ENCODE measurements around the gene DCHS2. TPM values are rescaled to one million over a fixed set of nuclear protein-coding genes. Genes with fewer than 3 reads are reported as not detected.

The DCHS2 gene
- total RNA-seq, 4 donors from 2014 or later: 2.3 to 5.0 (median 3.2) TPM

DNA sequence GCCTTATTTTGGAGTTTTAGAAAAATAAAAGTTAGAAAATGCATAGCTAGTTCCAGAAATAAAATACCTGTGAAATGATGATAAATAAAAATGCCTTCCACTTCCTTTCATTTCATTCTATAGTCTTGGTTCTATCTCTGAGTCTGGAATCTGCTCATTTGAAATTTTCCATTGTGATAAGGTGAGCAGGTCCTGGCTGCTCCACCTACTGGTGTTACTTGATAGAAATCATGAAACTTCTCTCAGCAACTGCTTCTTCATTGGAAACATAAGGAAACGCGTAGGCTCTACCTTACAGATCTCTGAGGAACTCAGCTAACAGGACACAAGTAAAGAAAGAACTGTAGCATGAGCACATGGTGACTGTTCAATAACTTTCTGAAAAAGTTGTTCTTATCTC is 141.8 kb downstream of the DCHS2 start:
- Histone ChIP-seq H3K9me3 (no peaks in the 10 kb centered on the region), H3K4me3 (no peak overlapping the region), H3K27ac (no peak overlapping the region), H3K4me1 (no peaks in the 10 kb centered on the region), H3K36me3 (no peaks in the 10 kb centered on the region), H3K27me3 (no peaks in the 10 kb centered on the region)
- no peak for TF ChIP-seq EP300 (IDR thresholded peaks at IDR 0.05)
- no peak for TF ChIP-seq POLR2A (IDR thresholded peaks at IDR 0.05)
- TF ChIP-seq POLR2AphosphoS5 (IDR thresholded peaks at IDR 0.05): no peak
- TF ChIP-seq, protein P1, sequence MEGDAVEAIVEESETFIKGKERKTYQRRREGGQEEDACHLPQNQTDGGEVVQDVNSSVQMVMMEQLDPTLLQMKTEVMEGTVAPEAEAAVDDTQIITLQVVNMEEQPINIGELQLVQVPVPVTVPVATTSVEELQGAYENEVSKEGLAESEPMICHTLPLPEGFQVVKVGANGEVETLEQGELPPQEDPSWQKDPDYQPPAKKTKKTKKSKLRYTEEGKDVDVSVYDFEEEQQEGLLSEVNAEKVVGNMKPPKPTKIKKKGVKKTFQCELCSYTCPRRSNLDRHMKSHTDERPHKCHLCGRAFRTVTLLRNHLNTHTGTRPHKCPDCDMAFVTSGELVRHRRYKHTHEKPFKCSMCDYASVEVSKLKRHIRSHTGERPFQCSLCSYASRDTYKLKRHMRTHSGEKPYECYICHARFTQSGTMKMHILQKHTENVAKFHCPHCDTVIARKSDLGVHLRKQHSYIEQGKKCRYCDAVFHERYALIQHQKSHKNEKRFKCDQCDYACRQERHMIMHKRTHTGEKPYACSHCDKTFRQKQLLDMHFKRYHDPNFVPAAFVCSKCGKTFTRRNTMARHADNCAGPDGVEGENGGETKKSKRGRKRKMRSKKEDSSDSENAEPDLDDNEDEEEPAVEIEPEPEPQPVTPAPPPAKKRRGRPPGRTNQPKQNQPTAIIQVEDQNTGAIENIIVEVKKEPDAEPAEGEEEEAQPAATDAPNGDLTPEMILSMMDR (IDR thresholded peaks at IDR 0.05): no peak
- WGBS, 2 donors (ENCODE audit: low coverage in 1 of 2): 79 to 88% methylated on average over 2 of the region's 2 CpGs
- ATAC-seq: no peak

DNA sequence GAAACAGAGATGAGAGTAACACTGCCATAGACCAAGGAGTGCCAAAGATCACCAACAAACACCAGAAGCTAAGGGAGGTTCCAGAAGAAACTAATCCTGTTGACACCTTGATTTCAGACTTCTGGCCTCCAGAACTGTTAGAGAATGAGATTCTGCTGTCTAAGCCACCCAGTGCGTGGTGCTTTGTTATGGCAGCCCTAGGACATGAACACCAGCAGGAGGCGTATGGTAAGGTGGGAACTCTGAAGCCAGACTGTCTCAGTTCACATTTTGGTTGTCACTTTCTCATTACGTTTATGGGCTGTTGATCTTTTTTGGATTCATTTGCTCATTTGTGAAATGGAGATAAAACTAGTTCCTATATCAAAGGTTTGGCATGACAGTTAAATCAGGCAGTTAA is 142.9 kb downstream of the DCHS2 start:
- H3K4me3 ChIP-seq: no peak overlapping the region
- H3K27me3 ChIP-seq: no peaks in the 10 kb centered on the region
- no peaks in the 10 kb centered on the region for H3K36me3 ChIP-seq
- H3K4me1 ChIP-seq: no peaks in the 10 kb centered on the region
- TF ChIP-seq POLR2AphosphoS5 (IDR thresholded peaks at IDR 0.05) (no peak), POLR2A (IDR thresholded peaks at IDR 0.05) (no peak), EP300 (IDR thresholded peaks at IDR 0.05) (no peak)
- TF ChIP-seq, protein P1 (IDR thresholded peaks at IDR 0.05): no peak
- no peaks in the 10 kb centered on the region for H3K9me3 ChIP-seq
- 76 to 86% methylated on average over 2 to 3 of the region's 3 CpGs for WGBS, 2 donors (ENCODE audit: low coverage in 1 of 2)
- H3K27ac ChIP-seq: no peak overlapping the region
- no peak for ATAC-seq

DNA sequence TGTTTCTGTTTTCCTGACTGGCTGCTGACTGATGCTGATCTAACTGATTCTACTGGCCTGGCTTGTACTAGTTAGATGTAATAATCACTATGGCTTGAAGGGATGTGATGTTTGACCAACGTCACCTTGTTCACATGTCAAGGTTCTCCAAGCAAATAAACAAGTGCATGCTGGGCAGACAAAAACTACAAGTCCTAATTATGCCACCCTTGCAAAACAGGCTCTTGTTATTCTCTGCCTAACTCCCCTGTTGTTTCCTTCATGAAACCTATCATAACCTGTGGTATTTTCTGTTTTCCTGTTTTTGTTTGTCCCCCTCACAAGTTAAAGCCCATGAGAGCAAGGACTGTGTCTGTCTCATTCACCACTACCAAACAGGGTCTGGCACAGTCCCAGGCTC is 146.2 kb downstream of the DCHS2 start:
- H3K9me3 ChIP-seq: peaks cover 0 to 9% (median 0%) of the 10 kb centered on the region in 3 donors
- no peak overlapping the region for H3K27ac ChIP-seq
- H3K4me1 ChIP-seq: no peaks in the 10 kb centered on the region
- H3K36me3 ChIP-seq: no peaks in the 10 kb centered on the region
- no peak for ATAC-seq
- no peak overlapping the region for H3K4me3 ChIP-seq
- TF ChIP-seq, protein P1 (IDR thresholded peaks at IDR 0.05): no peak
- H3K27me3 ChIP-seq: no peaks in the 10 kb centered on the region
- WGBS, 2 donors (ENCODE audit: low coverage in 1 of 2): 50 to 63% methylated on average over 1 of the region's 1 CpG

DNA sequence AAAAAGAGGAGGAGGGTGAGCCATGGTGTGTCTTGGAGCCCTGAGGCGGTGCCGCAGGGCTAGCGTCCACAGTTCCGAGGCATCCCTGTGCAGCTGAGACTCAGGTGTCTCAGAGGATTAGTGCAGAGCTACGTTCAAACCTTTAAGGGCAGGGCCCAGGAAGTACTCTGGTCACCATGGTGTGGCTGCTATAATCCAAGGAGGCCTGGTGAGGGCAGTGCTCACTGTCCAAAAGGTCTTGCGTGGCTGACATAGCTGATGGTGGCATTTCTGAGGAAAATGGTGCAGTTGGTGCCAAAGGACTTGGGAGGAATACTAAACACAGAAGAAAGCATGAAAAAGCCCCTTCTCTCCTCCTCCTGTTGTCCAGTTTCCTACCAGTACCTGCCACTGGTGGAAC is 146.9 kb downstream of the DCHS2 start:
- peaks cover 0 to 9% (median 0%) of the 10 kb centered on the region in 3 donors for H3K9me3 ChIP-seq
- no peaks in the 10 kb centered on the region for H3K4me1 ChIP-seq
- H3K4me3 ChIP-seq: no peak overlapping the region
- H3K27ac ChIP-seq: no peak overlapping the region
- no peaks in the 10 kb centered on the region for H3K27me3 ChIP-seq
- ATAC-seq: no peak
- no peaks in the 10 kb centered on the region for H3K36me3 ChIP-seq
- TF ChIP-seq EP300 (IDR thresholded peaks at IDR 0.05) (no peak), POLR2AphosphoS5 (IDR thresholded peaks at IDR 0.05) (no peak), POLR2A (IDR thresholded peaks at IDR 0.05) (no peak)
- TF ChIP-seq, protein P1 (IDR thresholded peaks at IDR 0.05): no peak
- 90% methylated on average over 4 of the region's 6 CpGs; no CpG with 5 or more reads in 1 of the 2 donors for WGBS, 2 donors (ENCODE audit: low coverage in 1 of 2)

DNA sequence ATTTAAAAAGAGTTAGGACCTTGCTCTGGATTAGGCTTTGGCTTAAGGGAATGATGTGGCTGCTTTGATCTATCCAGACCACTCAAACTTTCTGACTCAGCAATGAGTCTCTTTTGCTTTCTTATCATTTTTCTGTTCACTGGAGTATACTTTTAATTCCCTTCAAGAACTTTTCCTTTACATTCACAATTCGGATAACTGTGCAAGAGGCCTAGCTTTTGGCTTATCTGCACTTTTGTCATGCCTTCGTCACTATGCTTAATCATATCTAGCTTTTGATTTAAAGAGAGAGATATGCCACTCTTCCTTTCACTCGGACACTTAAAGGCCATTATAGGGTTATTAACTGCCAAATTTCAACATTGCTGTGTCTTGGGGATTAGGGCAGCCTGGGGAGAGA is 147.9 kb downstream of the DCHS2 start:
- H3K27me3 ChIP-seq: no peaks in the 10 kb centered on the region
- no peaks in the 10 kb centered on the region for H3K36me3 ChIP-seq
- 63 to 76% methylated on average over 3 of the region's 3 CpGs for WGBS, 2 donors (ENCODE audit: low coverage in 1 of 2)
- no peak for TF ChIP-seq EP300 (IDR thresholded peaks at IDR 0.05)
- TF ChIP-seq, protein P1 (IDR thresholded peaks at IDR 0.05): no peak
- TF ChIP-seq POLR2A (IDR thresholded peaks at IDR 0.05): no peak
- no peak for TF ChIP-seq POLR2AphosphoS5 (IDR thresholded peaks at IDR 0.05)
- no peak overlapping the region for H3K4me3 ChIP-seq
- peaks cover 0 to 9% (median 0%) of the 10 kb centered on the region in 3 donors for H3K9me3 ChIP-seq
- no peaks in the 10 kb centered on the region for H3K4me1 ChIP-seq
- no peak overlapping the region for H3K27ac ChIP-seq
- ATAC-seq: no peak
